Brain microvascular endothelial cell (primary cell): ENCODE results near the gene STRN.

Experiments
- DNase-seq: peaks from one replicate; pipeline ENCODE4 v3.0.0-alpha.2; 2020
- H3K27ac ChIP-seq: fragments of 250-450 bp; sonication (Bioruptor Pico); 2 replicates; pipeline ENCODE4 v1.5.1; 2020; ENCODE audit warnings: mild to moderate bottlenecking, moderate library complexity
- H3K27me3 ChIP-seq: fragments of 250-450 bp; sonication (Bioruptor Pico); replicated peaks from 2 replicates; pipeline ENCODE4 v1.5.1; 2020; ENCODE audit warnings: mild to moderate bottlenecking
- H3K36me3 ChIP-seq: fragments of 250-450 bp; sonication (Bioruptor Pico); replicated peaks from 2 replicates; pipeline ENCODE4 v1.5.1; 2020; ENCODE audit warnings: mild to moderate bottlenecking
- H3K4me3 ChIP-seq: 2 replicates; pipeline ENCODE4 v1.5.1; 2011; ENCODE audit warnings: low read depth, mild to moderate bottlenecking, control low read depth, low read length, moderate library complexity
- in situ Hi-C: cut with HindIII; loops from 2 replicates; pipeline ENCODE4 v1.10.0; 2017; ENCODE audit warnings: low sequenced_read_pairs, low pct_ligation_motif_present
- TF ChIP-seq, protein P1 (sequence below): IDR thresholded peaks from 2 replicates; pipeline ENCODE4 v1.5.1; 2011; ENCODE audit warnings: low read depth, mild to moderate bottlenecking, moderate library complexity, low read length, control low read depth, inconsistent platforms; ENCODE audit errors: missing control alignments

Gene STRN

DNA sequence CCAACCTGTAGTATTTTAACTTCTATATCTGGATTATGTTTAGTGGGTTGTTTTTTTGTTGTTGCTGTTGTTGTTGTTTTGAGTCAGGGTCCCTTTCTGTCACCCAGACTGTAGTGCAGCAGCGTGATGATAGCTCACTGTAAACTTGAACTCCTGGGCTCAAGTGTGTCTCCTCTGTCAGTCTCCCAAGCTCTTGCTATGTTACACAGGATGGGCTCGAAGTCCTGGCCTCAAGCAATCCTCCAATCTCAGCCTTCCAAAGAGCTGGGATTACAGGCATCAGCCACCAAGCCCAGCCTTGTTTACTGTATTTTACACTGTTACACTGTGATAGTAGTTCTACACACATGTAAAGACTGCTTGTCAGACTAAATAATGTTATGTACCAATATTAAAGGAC lies 9.7 kb upstream of the STRN start:
- DNase-seq = no peak
- H3K4me3 ChIP-seq = no peak overlapping the region
- TF ChIP-seq, protein P1, sequence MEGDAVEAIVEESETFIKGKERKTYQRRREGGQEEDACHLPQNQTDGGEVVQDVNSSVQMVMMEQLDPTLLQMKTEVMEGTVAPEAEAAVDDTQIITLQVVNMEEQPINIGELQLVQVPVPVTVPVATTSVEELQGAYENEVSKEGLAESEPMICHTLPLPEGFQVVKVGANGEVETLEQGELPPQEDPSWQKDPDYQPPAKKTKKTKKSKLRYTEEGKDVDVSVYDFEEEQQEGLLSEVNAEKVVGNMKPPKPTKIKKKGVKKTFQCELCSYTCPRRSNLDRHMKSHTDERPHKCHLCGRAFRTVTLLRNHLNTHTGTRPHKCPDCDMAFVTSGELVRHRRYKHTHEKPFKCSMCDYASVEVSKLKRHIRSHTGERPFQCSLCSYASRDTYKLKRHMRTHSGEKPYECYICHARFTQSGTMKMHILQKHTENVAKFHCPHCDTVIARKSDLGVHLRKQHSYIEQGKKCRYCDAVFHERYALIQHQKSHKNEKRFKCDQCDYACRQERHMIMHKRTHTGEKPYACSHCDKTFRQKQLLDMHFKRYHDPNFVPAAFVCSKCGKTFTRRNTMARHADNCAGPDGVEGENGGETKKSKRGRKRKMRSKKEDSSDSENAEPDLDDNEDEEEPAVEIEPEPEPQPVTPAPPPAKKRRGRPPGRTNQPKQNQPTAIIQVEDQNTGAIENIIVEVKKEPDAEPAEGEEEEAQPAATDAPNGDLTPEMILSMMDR = no peak
- H3K27ac ChIP-seq = no peak overlapping the region
- peaks cover 2% of the 10 kb centered on the region for H3K36me3 ChIP-seq
- H3K27me3 ChIP-seq = no peaks in the 10 kb centered on the region
- in situ Hi-C loops = no loop called here

DNA sequence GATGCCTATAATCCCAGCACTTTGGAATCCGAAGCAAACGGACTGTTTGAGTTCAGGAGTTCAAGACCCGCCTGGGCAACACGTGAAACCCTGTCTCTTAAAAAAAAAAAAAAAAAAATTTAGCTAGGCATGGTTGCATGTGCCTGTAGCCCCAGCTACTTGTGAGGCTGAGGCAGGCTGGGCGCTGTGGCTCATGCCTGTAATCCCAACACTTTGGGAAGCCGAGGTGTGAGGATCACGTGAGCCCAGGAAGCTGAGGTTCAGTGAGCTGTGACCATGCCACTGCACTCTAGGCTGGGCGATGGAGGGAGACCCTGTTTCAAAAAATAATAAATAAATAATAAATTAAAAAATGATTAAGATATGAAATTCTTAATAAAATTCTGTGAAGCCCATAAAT lies 9.0 kb upstream of the STRN start:
- in situ Hi-C loops = no loop called here
- no peaks in the 10 kb centered on the region for H3K27me3 ChIP-seq
- no peak for DNase-seq
- H3K27ac ChIP-seq = no peak overlapping the region
- H3K36me3 ChIP-seq = no peaks in the 10 kb centered on the region
- TF ChIP-seq, protein P1 = no peak
- no peak overlapping the region for H3K4me3 ChIP-seq

DNA sequence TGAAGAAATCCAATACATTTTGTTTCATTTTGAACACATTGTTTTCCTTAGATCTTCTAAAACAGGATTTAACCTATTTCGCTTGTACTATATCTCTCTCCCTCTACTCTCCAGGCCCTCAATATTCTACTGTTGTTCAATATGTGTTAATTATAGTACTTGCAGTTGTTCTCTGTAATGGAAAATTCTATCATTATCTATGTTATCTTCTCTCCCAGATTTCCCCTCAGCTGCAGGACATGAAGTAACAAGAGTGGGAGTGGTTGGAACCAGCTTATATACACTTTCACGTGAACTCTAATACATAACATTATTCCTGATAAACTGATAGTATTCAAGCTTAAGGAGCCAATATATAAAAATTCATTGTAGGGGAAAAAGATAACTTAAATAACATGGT lies 7.0 kb upstream of the STRN start:
- H3K36me3 ChIP-seq = no peaks in the 10 kb centered on the region
- no peaks in the 10 kb centered on the region for H3K27me3 ChIP-seq
- no peak overlapping the region for H3K27ac ChIP-seq
- TF ChIP-seq, protein P1 = no peak
- DNase-seq = no peak
- in situ Hi-C loops = no loop called here
- H3K4me3 ChIP-seq = no peak overlapping the region

DNA sequence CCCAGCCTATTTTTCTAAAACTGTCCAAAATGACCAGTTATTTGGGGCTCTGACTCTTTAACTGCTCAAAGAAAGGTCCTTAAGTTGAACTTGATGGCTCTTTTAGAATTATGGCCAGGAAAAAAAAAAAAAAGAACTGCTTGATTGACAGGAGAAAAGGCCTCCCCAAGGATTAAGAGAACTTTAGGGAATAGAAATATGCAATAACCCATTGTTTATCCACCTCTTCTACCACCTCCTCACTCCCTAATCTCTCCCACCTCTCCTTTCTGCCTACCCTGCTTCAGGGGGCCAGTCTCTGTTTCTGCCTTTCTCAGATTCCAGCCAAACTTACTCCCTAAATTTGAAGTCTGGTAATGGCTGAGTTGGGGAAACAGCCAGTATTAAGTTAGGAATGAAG lies 5.7 kb upstream of the STRN start:
- Histone ChIP-seq H3K36me3 (no peaks in the 10 kb centered on the region), H3K27me3 (no peaks in the 10 kb centered on the region), H3K27ac (no peak overlapping the region), H3K4me3 (no peak overlapping the region)
- TF ChIP-seq, protein P1 = no peak
- DNase-seq = no peak
- in situ Hi-C loops = no loop called here

DNA sequence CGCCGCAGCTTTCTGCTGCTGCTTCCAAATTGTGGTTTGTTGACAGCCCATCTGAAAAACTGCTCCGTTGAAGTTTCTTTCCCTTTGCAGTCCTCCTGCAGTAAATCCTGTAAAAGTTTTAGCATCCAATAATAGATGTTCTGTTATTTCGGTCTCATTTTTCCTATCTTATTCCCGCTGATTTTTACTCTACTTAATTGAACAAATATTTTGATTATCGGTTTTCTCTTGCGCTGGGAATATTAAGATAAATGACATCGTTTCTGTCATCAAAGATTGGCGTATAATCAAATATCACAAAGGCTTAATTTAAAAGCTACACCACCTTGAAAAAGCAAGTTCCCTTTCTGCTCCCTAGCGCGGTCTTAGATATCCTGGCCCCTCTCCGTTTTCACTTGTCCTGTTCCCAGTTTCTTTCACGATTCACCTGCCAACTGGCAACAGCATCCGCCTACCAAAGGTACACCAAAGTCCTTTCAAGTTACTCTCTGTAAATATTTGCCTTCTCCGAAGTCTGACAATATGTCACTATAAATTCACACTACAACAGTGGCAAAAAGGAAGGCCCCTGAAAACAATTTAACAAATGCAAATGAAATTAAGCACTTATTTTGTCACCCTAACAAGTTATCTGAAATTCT lies 1.0 kb upstream of the STRN start:
- Histone ChIP-seq H3K36me3 (no peaks in the 10 kb centered on the region), H3K4me3 (peak overlapping the region; percentile 84), H3K27me3 (no peaks in the 10 kb centered on the region), H3K27ac (peak overlapping the region; percentile 25)
- no peak for DNase-seq
- in situ Hi-C loops = no loop called here
- TF ChIP-seq, protein P1 = no peak

DNA sequence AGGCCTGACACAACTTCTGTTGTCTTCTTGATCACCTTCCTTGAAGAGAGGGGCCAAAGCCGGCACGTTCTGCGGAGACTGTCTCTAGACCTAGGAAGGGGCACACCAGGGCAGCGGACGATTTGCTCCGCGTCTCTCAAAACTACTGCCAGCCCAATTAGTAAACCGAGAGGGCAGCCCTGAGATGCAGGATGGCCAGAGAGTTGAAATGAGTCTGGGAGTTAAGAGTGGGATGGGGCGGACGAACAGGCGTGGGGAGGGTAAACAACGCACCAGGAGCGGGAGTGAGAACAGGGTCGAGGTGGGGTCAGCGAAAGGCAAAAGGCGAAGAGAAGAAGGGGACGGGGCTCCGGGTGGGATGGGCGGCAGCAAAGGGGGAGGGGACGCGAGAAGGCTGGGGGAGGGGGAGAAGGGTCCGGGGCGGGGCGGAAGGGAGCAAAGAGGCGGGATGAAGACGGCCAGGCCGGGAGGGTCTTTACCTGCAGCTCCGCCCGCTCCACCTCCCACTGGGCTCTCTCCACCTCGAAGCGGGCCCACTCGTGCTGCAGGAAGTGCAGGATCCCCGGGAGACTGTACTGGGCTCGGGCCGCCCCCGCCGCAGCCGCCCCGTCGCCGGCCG lies 476 bp downstream of the STRN start:
- DNase-seq = no peak
- in situ Hi-C loops = no loop called here
- Histone ChIP-seq H3K4me3 (peak overlapping the region; percentile 87), H3K27me3 (no peaks in the 10 kb centered on the region), H3K27ac (peak overlapping the region; percentile 68), H3K36me3 (no peaks in the 10 kb centered on the region)
- TF ChIP-seq, protein P1 = no peak
